Neuron (in vitro differentiated cells): ENCODE measurements around the gene GGA3.
"Not testable (repeated sequence)": the region's sequence is repeated elsewhere in the genome, so short reads cannot be mapped to it uniquely, and the experiment has no call there.

ENCODE experiments used
- H2AFZ ChIP-seq: one replicate; pipeline ENCODE4 v1.6.1; 2013; ENCODE audit warnings: low read depth, mild to moderate bottlenecking, inconsistent platforms, low read length, moderate library complexity
- H3K27me3 ChIP-seq: one replicate; pipeline ENCODE4 v1.6.1; 2013; ENCODE audit warnings: low read length; ENCODE audit not compliant: insufficient read depth
- H3K36me3 ChIP-seq: one replicate; pipeline ENCODE4 v1.6.1; 2013; ENCODE audit warnings: low read length; ENCODE audit not compliant: insufficient read depth
- H3K4me1 ChIP-seq: one replicate; pipeline ENCODE4 v1.6.1; 2013; ENCODE audit warnings: low read length; ENCODE audit not compliant: insufficient read depth
- H3K4me3 ChIP-seq: 2 replicates; pipeline ENCODE4 v1.5.1; 2013; ENCODE audit warnings: mild to moderate bottlenecking, low read length, moderate library complexity
- H3K9me3 ChIP-seq: one replicate; pipeline ENCODE4 v1.6.1; 2013; ENCODE audit warnings: low read length

The GGA3 gene

GRCh38 chr17:75261336-75262111, at the start of gene GGA3, which contains the start of gene MRPS7:
GGA3 (minus strand) TSS chr17:75261606; CDS start chr17:75261587, 19 bp downstream.
MRPS7 (plus strand) TSS chr17:75261879; CDS start chr17:75261901, 22 bp downstream.
- peaks cover 24% of the 10 kb centered on the region for H3K4me1 ChIP-seq
- peak within 1 kb of the TSS; percentile 33 for H2AFZ ChIP-seq
- H3K36me3 ChIP-seq: peaks cover 19% of the 10 kb centered on the region
- peak within 1 kb of the TSS; percentile 77 for H3K4me3 ChIP-seq
- H3K9me3 ChIP-seq: no peaks in the 10 kb centered on the region
- no peaks in the 10 kb centered on the region for H3K27me3 ChIP-seq

GRCh38 chr17:75308732-75309629, 47.6 kb upstream of the GGA3 start:
- Histone ChIP-seq H3K27me3 (no peaks in the 10 kb centered on the region), H3K36me3 (no peaks in the 10 kb centered on the region), H3K4me1 (peaks cover 6% of the 10 kb centered on the region), H3K4me3 (no peak overlapping the region), H3K9me3 (no peaks in the 10 kb centered on the region), H2AFZ (no peak overlapping the region)

GRCh38 chr17:75307957-75308731, 46.7 kb upstream of the GGA3 start:
- no peak overlapping the region for H3K4me3 ChIP-seq
- H3K27me3 ChIP-seq: no peaks in the 10 kb centered on the region
- H3K4me1 ChIP-seq: peaks cover 6% of the 10 kb centered on the region
- no peak overlapping the region for H2AFZ ChIP-seq
- H3K36me3 ChIP-seq: no peaks in the 10 kb centered on the region
- H3K9me3 ChIP-seq: no peaks in the 10 kb centered on the region

GRCh38 chr17:75301502-75302206, 40.2 kb upstream of the GGA3 start:
- Histone ChIP-seq H3K36me3 (no peaks in the 10 kb centered on the region), H3K4me3 (no peak overlapping the region)

GRCh38 chr17:75301049-75301448, 39.6 kb upstream of the GGA3 start:
- H3K4me1 ChIP-seq: no peaks in the 10 kb centered on the region
- H3K27me3 ChIP-seq: no peaks in the 10 kb centered on the region
- no peak overlapping the region for H3K4me3 ChIP-seq
- no peaks in the 10 kb centered on the region for H3K9me3 ChIP-seq
- H3K36me3 ChIP-seq: no peaks in the 10 kb centered on the region
- H2AFZ ChIP-seq: no peak overlapping the region

More at GRCh38 chr17:75301502-75302206, 40.2 kb upstream of the GGA3 start:
- Histone ChIP-seq H3K9me3 (no peaks in the 10 kb centered on the region), H3K4me1 (no peaks in the 10 kb centered on the region), H2AFZ (no peak overlapping the region), H3K27me3 (no peaks in the 10 kb centered on the region)

- H3K4me1 ChIP-seq: no peaks in the 10 kb centered on the region
- H3K27me3 ChIP-seq: no peaks in the 10 kb centered on the region
- H3K9me3 ChIP-seq: no peaks in the 10 kb centered on the region
These were observed 38.9 kb upstream of the GGA3 start for GRCh38 chr17:75300280-75300679.

GRCh38 chr17:75295201-75296158, 34.1 kb upstream of the GGA3 start:
- Histone ChIP-seq H3K4me1 (no peaks in the 10 kb centered on the region), H3K27me3 (no peaks in the 10 kb centered on the region), H3K4me3 (no peak overlapping the region), H3K36me3 (no peaks in the 10 kb centered on the region), H3K9me3 (no peaks in the 10 kb centered on the region), H2AFZ (no peak overlapping the region)

More at GRCh38 chr17:75300280-75300679, 38.9 kb upstream of the GGA3 start:
- Histone ChIP-seq H2AFZ (no peak overlapping the region), H3K36me3 (no peaks in the 10 kb centered on the region), H3K4me3 (no peak overlapping the region)

GRCh38 chr17:75292810-75293448, 31.5 kb upstream of the GGA3 start:
- not testable (repeated sequence) for H3K4me1 ChIP-seq, H3K36me3 ChIP-seq, H3K27me3 ChIP-seq, H2AFZ ChIP-seq, H3K4me3 ChIP-seq, H3K9me3 ChIP-seq

GRCh38 chr17:75289832-75290337, 28.5 kb upstream of the GGA3 start:
- H3K4me3 ChIP-seq: peak overlapping the region; percentile 59
- H3K36me3 ChIP-seq: no peaks in the 10 kb centered on the region
- H3K9me3 ChIP-seq: no peaks in the 10 kb centered on the region
- peak overlapping the region; percentile 18 for H2AFZ ChIP-seq
- H3K27me3 ChIP-seq: no peaks in the 10 kb centered on the region
- H3K4me1 ChIP-seq: peaks cover 6% of the 10 kb centered on the region

GRCh38 chr17:75289115-75289831, 27.9 kb upstream of the GGA3 start, which contains the start of gene SLC25A19:
SLC25A19 (minus strand) TSS chr17:75289433; CDS start chr17:75286764, 2,669 bp downstream.
- H3K27me3 ChIP-seq: no peaks in the 10 kb centered on the region
- H2AFZ ChIP-seq: peak within 1 kb of the TSS; percentile 82
- no peaks in the 10 kb centered on the region for H3K9me3 ChIP-seq
- H3K36me3 ChIP-seq: no peaks in the 10 kb centered on the region
- H3K4me3 ChIP-seq: peak within 1 kb of the TSS; percentile 67
- peaks cover 6% of the 10 kb centered on the region for H3K4me1 ChIP-seq
